ENCODE measurements around the gene EPHB2.
"Not testable (repeated sequence)": the region's sequence is repeated elsewhere in the genome, so short reads cannot be mapped to it uniquely, and the experiment has no call there.

Gene EPHB2

DNA sequence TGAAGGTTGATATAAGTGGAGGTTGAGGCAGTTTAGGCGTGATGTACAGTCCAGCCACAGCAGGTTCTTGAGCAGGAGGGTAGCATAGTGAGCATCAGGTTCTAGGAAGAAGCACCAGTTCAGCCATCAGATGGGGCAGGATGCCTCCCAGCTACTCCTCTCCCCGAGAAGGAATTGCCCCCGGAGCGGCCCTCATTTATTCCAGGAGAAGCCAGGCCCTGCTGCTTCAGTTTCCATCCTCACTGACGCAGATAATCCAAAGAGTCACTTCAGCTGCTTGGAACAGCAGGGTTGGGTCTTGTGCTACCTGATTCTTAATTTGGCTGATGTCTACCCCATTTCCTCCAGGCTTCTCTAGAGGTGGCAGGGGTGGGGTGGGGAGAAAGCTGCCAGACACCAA lies 207.3 kb downstream of the EPHB2 start:
- DNase-seq (ENCODE audit: low spot score) = no peak

GRCh38 chr1:22918644-22919043 lies 208.0 kb downstream of the EPHB2 start:
- DNase-seq (ENCODE audit: low spot score) = no peak

DNA sequence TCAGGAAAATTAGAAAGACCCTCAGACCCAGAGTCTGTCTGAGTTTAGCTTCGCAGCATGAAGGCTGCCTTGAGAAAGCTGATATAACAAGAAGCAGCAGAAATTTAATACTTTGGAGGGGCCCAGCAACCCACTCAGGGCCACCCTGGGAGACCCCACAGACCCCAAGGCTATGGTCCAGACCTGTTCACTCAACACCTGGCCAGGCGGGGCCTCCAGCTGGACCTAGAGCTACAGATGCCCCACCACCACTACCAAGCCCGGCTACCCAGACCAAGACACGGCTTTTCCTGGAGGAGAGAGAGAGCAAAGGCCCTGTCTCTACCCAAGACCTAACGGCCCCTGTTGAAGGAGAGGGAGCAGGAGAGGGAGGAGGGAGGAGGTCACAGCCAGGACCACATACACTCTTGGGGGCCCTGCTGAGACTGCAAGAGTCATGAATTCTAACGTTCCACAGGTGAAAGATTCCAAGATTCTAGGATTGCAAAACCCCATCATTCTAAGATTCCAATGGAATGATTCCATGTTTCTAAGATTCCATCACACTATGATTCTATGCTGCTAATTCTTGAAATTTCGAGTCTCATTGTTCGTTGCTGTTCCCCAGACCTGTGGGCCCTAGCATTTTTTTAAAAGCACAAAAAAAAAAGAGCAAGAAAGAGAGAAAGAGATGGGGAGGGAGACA lies 208.8 kb downstream of the EPHB2 start:
- DNase-seq (ENCODE audit: low spot score) = no peak

- DNase-seq (ENCODE audit: low spot score) = no peak
These were observed 209.5 kb downstream of the EPHB2 start for GRCh38 chr1:22920026-22920733.

GRCh38 chr1:22920734-22921451 lies 210.3 kb downstream of the EPHB2 start:
- DNase-seq (ENCODE audit: low spot score) = no peak

DNA sequence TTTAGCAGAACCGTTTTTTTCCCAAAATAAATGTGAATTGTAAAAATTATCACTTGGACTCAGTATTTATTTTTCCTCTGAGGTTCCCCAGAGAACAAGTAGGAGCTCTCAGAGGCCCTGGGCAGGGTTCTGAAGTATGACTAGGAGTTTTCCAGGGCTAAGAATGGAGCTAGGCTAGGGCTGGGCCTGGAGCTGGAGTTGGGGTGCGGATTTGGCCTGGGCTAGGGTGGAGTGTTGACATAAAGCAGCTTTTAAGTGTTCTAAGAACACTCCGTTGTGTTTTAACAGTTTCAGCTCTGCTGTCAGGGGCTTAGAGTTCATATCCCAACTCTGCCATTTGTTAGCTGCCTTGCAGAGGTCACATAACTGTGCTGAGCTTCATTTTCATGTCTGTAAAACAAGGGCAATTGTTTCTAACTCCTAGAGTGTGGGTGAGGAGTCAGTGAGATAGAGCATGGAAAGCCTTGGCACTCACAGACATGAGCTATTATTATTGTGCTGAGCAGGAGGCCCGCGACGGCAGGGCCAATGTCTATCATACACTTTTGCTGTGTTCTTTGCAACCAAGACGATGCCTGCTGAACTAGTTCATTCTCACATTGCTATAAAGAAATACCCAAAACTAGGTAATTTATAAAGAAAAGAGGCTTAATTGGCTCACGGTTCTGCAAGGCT lies 210.9 kb downstream of the EPHB2 start:
- DNase-seq (ENCODE audit: low spot score) = no peak

GRCh38 chr1:22922640-22923039 lies 212.0 kb downstream of the EPHB2 start:
- no peak for DNase-seq (ENCODE audit: low spot score)

DNA sequence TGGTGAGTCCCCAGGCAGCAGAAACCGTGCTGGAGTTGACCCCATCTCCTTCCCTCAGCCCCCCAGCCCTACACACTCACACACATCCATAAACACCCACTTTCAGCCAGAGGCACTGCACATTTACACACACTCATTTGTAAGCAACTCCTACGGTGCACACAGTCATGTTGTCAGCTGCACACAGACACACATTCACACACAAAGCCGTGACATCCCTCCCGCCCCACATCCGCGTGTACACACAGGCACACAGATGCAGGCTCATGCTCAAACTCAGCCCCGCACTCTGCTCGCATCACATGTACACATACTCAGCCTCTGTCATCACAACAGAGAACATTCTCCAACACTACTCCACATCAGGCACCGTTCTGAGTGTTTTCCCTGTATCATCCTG lies 214.5 kb downstream of the EPHB2 start:
- no peak for DNase-seq (ENCODE audit: low spot score)

- peak; percentile 66 for DNase-seq (ENCODE audit: low spot score)
These were observed 219.7 kb downstream of the EPHB2 start for GRCh38 chr1:22930240-22930912.

- DNase-seq (ENCODE audit: low spot score) = peak; percentile 1
These were observed 222.3 kb downstream of the EPHB2 start for GRCh38 chr1:22932803-22933470.

DNA sequence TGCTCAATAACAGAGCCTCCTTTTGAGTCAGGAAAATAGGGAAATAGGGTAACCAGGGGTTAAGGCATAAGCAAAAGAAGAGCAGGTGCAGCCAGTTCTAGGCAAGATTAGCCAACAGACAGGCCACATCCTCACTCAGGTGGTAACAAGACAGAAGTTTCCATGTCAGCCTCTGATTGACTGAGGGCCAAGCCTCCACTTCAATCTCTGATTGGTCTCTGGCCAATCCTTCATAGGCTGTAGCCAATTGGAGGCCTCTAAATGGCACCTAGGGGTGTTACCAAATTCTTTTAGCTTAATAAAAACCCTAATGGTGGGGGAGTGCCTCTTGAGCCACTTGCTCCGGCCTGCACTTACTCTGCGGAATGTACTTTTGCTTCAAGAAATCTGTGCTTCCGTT lies 224.8 kb downstream of the EPHB2 start:
- no peak for DNase-seq (ENCODE audit: low spot score)

DNA sequence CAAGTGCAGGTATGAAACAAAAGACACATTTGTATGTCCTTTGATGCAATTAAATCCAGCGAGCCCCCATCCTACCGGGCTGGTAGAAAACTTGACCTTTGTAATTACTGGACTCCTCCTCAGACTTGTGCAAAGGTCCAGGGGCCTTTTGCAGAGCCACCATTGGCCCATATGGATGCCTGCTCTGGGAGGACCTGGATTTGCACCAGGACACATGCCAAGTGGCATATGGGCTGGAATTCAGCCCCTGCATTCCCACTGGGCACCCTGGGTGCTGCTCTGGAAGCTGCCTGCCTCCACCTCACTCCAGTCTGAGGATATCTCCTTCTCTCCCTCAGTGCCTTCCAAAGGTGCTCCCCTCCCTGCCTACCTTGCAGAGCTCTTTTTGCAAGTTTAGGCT lies 226.0 kb downstream of the EPHB2 start:
- no peak for DNase-seq (ENCODE audit: low spot score)

DNA sequence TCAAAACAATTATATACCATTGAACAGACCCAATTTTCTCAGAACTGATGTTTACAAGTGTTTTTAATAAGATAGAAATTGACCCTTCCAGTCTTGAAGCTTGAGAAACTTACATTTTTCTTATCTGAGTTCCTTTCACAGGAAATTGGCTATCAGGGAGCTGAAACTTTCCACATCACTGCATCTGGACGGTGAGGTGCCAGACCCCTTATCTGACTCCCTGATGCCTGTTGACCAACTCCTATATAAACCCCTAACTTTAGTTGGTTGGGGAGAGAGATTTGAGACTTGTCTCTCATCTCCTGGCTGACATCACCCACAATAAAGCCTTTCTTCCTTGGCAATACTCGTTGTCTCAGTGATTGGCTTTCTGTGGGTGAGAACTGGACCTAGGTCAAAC lies 230.6 kb downstream of the EPHB2 start:
- no peak for DNase-seq (ENCODE audit: low spot score)

DNA sequence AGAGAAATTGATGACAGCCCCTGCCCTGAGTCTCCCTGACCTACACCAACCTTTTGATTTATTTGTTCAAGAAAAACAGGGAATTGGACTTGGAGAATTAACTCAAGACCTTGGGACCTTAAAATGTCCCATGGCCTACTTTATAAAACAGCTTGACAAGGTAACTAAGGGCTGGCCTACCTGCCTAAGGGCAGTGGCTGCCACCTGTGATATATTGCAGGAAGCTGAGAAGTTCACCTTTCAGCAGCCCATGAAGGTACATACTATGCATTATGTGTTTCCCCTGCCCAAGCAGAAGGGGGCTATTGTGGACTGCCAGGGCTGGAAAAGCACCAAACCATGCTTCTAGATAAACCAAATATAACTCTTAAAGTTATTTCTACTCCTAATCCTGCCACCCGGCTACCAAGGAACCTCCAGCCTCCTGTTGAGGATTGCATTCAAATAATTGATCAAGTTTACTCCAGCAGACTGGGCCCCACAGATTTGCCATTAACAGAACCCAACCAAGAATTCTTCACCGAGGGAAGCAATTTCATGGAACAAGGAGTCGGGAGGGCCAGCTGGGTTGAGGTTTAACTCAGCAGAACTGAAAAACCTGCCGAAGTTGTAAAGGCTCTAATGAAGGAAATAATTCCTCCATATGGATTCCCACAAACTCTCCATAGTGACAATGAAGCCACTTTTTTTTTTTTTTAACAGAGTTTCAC lies 233.9 kb downstream of the EPHB2 start:
- DNase-seq (ENCODE audit: low spot score) = no peak

- DNase-seq (ENCODE audit: low spot score) = not testable (repeated sequence)
These were observed 234.5 kb downstream of the EPHB2 start for GRCh38 chr1:22945171-22945570.

- no peak for DNase-seq (ENCODE audit: low spot score)
These were observed 239.2 kb downstream of the EPHB2 start for GRCh38 chr1:22949822-22950331.

DNA sequence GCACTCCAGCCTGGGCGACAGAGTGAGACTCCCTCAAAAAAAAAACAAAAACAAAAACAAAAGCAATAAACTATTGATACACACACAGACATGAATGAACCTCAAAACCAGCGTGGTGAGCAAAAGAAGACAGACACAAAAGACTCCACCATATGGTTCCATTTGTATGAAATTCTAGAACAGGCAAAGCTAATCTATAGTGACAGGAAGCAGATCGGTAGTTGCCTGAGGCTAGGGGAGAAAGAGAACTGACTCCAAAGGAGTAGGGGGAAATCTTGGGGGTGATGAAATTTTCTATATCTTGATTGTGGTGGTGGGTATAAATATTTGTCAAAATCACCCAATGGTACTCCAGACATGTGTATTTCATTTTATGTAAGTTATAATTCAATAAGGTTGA lies 241.2 kb downstream of the EPHB2 start:
- DNase-seq (ENCODE audit: low spot score) = no peak

- no peak for DNase-seq (ENCODE audit: low spot score)
These were observed 242.0 kb downstream of the EPHB2 start for GRCh38 chr1:22952694-22953056.

DNA sequence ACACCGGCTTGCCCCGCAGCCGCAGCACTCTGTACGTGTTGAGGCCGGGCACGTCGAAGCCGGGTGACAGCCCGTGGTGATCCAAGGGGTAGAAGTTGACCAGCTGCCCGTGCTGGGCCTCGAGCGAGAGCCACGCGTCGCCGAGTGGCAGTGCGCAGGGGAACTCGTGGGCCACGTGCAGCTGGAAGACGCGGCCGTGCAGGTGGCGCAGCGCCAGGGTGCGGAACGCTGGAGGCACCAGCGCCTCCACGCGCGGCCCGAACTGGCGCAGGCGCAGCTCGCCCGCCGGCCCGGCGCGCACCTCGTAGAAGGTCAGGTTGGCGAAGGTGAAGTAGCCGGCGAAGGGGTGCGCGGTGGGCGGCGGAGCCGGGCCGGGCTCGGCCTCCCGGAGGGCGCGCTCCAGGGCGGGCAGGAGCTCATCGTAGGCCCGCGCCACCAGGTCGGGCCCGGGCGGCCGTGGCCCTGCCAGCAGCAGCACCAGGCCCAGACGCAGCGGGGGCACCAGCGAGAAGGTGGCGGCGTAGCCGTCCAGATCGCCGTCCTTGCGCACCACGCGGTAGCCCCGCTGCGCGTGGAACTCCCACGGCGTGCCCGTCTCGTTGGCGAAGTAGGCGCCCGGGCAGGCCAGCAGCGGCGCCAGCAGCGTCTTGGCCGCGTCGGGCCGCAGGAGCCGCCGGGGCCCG lies 242.6 kb downstream of the EPHB2 start:
- DNase-seq (ENCODE audit: low spot score) = no peak

- no peak for DNase-seq (ENCODE audit: low spot score)
These were observed 243.1 kb downstream of the EPHB2 start for GRCh38 chr1:22953740-22954141.
